Duodenal mucosa (tissue), 2 donors: ENCODE results near the gene CT47C1.

Experiments
- H3K27ac ChIP-seq: one replicate; pipeline ENCODE4 v1.7.0; 2013; ENCODE audit warnings: low read depth, low read length
- H3K27me3 ChIP-seq, 2 donors: one replicate each; pipeline ENCODE4 v1.7.0; 2013; ENCODE audit warnings: low read length in 2 of 2, control low read depth in 1 of 2; ENCODE audit not compliant: insufficient read depth in 2 of 2, control insufficient read depth in 1 of 2
- H3K36me3 ChIP-seq, 2 donors: one replicate each; pipeline ENCODE4 v1.7.0; 2013; ENCODE audit warnings: low read length in 2 of 2, control low read depth in 1 of 2; ENCODE audit not compliant: insufficient read depth in 2 of 2, control insufficient read depth in 1 of 2
- H3K4me1 ChIP-seq, 2 donors: one replicate each; pipeline ENCODE4 v1.7.0; 2013; ENCODE audit warnings: low read length in 2 of 2, control low read depth in 1 of 2; ENCODE audit not compliant: insufficient read depth in 2 of 2, control insufficient read depth in 1 of 2
- H3K4me3 ChIP-seq, 2 donors: one replicate each; pipeline ENCODE4 v1.7.0; 2013; ENCODE audit warnings: low read length in 2 of 2, low read depth in 1 of 2
- H3K9ac ChIP-seq, 2 donors: one replicate each; pipeline ENCODE4 v1.7.0; 2013; ENCODE audit warnings: low read length in 2 of 2, low read depth in 1 of 2
- H3K9me3 ChIP-seq, 2 donors: one replicate each; pipeline ENCODE4 v1.7.0; 2013; ENCODE audit warnings: low read length in 2 of 2, control low read depth in 1 of 2; ENCODE audit not compliant: control insufficient read depth in 1 of 2

CT47C1 gene

DNA sequence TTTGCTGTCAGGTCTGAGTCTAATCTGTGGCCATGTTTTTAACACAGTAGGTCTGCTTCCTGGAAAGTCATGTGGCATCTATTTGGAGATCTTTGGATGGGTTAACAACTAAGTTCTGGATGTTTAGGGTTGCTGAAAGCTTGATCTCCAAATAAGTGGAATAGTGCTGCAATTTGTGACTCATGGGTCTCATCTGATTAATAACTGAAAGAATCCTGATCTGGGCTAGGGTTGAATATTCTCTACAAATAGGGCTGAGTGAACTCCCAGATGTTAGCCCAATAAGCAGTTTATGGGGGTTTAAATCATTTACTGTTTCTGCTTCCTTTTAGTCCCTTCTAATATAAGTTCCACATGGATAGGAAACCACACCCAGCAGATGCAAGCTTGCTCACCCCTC is 23.1 kb downstream of the CT47C1 start:
- no peaks in the 10 kb centered on the region for H3K4me1 ChIP-seq
- H3K27me3 ChIP-seq: no peaks in the 10 kb centered on the region
- H3K9me3 ChIP-seq: no peaks in the 10 kb centered on the region
- H3K4me3 ChIP-seq: no peak overlapping the region
- H3K36me3 ChIP-seq: no peaks in the 10 kb centered on the region
- H3K9ac ChIP-seq: no peak overlapping the region
- H3K27ac ChIP-seq: no peak overlapping the region

DNA sequence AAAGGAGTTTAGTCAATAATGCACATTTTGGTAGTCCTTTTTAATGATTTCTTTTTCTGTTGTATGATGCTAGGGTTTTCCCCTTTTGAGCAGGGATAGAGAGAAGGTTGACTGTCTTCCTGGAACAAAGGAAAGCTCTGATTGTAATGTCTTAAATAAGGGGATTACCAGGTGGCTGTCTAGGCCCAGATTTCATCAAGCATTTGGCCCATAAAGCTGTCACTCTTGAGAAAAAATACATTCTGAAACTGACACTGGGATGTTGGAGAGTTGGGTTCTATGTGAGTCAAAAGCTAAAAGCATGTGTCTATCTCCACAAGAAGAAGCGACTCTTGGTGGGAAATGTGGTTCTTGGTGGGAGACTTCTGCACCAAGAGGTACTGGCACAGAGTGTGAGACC is 28.4 kb downstream of the CT47C1 start:
- H3K9ac ChIP-seq: no peak overlapping the region
- no peaks in the 10 kb centered on the region for H3K36me3 ChIP-seq
- no peak overlapping the region for H3K4me3 ChIP-seq
- H3K4me1 ChIP-seq: no peaks in the 10 kb centered on the region
- H3K27ac ChIP-seq: no peak overlapping the region
- H3K27me3 ChIP-seq: no peaks in the 10 kb centered on the region
- H3K9me3 ChIP-seq: no peaks in the 10 kb centered on the region

DNA sequence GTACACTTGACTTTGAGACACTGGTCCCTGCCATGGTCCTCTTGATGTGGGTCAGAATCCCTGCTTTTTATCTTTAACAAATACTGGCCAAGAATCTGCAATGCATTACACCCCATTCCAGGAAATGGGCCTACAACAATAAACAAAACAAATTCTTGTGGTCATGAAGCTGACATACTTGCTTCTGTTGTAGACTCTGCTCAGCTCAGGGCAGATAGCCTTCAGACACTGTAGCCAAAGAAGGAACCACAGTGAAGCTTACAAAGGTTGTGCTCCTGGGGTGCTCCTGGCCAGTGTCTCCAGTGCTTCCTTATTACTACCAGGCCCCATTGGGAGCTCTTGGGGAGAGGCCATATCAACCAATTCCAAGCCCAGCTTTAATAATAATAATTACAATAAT is 33.0 kb downstream of the CT47C1 start:
- Histone ChIP-seq H3K4me1 (no peaks in the 10 kb centered on the region), H3K9me3 (no peaks in the 10 kb centered on the region), H3K27me3 (no peaks in the 10 kb centered on the region), H3K27ac (no peak overlapping the region), H3K36me3 (no peaks in the 10 kb centered on the region), H3K4me3 (no peak overlapping the region), H3K9ac (no peak overlapping the region)

DNA sequence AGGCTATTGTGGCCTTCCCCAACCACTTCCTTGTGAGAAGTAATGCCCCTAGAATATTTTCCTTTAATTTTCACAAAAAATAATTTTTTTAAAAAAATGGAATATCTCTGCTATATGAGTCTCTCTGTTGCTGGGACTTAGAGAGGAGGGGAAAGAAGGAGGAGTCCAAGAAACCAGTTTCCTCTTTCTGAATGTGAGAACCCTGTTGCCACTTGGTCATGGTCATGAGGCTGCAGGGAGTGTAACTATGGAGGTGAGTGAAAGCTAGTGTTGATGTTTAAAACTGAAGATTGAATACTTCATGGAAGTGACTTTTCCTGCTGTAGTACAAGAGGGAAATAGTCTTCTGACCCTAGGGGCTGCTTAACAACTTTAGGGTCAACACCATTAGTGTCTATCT is 34.4 kb downstream of the CT47C1 start:
- Histone ChIP-seq H3K9ac (no peak overlapping the region), H3K36me3 (no peaks in the 10 kb centered on the region), H3K4me1 (no peaks in the 10 kb centered on the region), H3K27ac (no peak overlapping the region), H3K27me3 (no peaks in the 10 kb centered on the region), H3K4me3 (no peak overlapping the region), H3K9me3 (no peaks in the 10 kb centered on the region)

DNA sequence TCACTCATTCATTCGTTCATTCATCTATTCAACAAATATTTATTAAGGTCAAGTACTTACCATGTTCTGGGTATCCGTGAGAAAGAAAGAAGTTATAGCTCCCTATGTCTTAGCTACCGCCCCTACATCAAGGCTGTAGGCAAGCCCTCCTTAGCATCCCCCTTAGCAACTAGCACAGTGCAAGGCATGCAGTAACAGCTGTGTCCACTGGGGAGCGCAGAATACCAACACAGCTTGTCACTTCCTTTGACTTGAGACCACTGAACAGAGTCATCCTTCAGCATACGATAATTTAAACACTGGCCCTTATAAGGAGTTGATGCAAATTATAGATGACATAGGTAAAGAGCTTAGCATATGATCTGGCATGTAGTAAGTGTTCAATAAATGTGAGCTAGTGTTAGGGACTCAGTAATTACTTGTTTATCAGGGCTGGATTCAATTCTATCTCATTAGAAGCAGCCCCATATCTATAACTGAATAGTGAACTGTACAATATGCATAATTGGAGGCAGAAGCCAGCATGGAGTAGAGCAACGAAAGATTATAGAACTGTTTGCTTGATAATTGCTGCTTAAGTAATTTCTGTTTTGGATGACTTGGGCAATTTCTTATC is 46.1 kb downstream of the CT47C1 start:
- H3K9ac ChIP-seq: no peak overlapping the region
- no peaks in the 10 kb centered on the region for H3K27me3 ChIP-seq
- no peak overlapping the region for H3K27ac ChIP-seq
- H3K36me3 ChIP-seq: no peaks in the 10 kb centered on the region
- H3K9me3 ChIP-seq: no peaks in the 10 kb centered on the region
- no peaks in the 10 kb centered on the region for H3K4me1 ChIP-seq
- H3K4me3 ChIP-seq: no peak overlapping the region

DNA sequence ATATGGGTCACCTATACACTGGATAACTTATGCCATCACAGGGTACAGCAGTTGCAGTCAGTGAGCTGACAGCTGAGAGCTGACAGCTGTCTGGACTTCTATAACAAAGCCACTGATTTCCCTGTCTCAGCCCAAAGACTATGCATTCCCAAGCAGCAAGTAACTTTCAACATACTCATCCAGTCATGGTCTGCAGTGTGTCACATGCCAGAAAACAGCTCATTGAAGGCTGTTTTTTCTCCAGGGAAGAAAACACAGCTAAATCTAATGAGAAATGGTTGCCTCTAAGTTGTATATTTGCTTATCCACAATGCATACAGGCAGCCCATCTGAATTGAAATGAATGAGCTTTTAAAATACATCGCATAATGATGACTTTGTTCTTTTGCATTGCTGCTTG is 48.5 kb downstream of the CT47C1 start:
- Histone ChIP-seq H3K27me3 (no peaks in the 10 kb centered on the region), H3K9me3 (no peaks in the 10 kb centered on the region), H3K36me3 (no peaks in the 10 kb centered on the region), H3K4me1 (no peaks in the 10 kb centered on the region), H3K27ac (no peak overlapping the region), H3K9ac (no peak overlapping the region), H3K4me3 (no peak overlapping the region)
